ENCODE measurements around the gene CHST9.

The CHST9 gene

DNA sequence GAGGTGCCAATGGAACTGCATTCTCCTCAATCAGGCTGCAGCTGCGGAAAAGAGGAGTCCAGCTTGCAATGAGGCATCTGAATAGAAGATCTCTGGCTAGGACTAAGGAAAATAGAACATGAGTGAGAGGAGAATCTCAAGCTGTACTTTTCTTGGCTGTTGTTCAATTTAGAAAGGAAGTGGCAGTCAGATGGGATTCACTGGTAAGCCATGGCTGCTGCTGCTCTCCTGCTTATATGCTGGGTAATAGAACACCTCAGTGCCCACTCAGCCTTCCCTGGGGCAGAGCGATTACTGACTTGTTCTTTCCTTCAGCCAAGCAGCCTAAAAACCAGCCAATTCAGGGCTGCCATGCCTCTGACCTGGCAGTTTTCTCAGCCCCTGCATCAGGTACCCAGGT lies 17.6 kb upstream of the CHST9 start:
- Histone ChIP-seq H3K4me3 (ENCODE audit: low read length) (no peak overlapping the region), H3K27me3 (ENCODE audit: control insufficient read depth, insufficient read depth, low read length) (no peaks in the 10 kb centered on the region), H3K4me1 (ENCODE audit: control insufficient read depth, insufficient read depth, low read length) (peaks cover 3% of the 10 kb centered on the region), H3K9me3 (ENCODE audit: control insufficient read depth, low read length) (no peaks in the 10 kb centered on the region), H3K9ac (ENCODE audit: low read length) (no peak overlapping the region), H3K36me3 (ENCODE audit: control insufficient read depth, insufficient read depth, low read length) (no peaks in the 10 kb centered on the region)

DNA sequence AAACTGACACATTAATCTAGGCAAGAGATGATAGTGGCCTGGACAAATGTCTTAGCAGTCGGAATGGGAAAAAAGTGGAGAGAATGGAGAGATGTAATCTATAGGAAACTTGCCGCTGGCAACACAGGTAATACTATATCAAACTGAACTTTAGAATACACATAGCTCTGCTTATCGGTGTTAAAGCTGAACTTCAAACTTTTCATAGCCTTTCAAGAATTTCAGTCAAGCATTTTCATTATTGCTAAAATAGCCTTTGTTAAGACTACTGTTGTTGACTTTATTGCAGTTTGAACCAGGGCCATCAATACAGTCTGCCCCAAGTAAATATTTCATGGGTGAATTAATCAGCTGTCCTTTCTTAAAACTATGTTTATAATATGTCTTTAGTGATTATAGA lies 12.9 kb upstream of the CHST9 start:
- Histone ChIP-seq H3K27me3 (ENCODE audit: control insufficient read depth, insufficient read depth, low read length) (no peaks in the 10 kb centered on the region), H3K4me3 (ENCODE audit: low read length) (no peak overlapping the region), H3K9me3 (ENCODE audit: control insufficient read depth, low read length) (no peaks in the 10 kb centered on the region), H3K4me1 (ENCODE audit: control insufficient read depth, insufficient read depth, low read length) (peaks cover 6% of the 10 kb centered on the region), H3K36me3 (ENCODE audit: control insufficient read depth, insufficient read depth, low read length) (no peaks in the 10 kb centered on the region), H3K9ac (ENCODE audit: low read length) (no peak overlapping the region)

DNA sequence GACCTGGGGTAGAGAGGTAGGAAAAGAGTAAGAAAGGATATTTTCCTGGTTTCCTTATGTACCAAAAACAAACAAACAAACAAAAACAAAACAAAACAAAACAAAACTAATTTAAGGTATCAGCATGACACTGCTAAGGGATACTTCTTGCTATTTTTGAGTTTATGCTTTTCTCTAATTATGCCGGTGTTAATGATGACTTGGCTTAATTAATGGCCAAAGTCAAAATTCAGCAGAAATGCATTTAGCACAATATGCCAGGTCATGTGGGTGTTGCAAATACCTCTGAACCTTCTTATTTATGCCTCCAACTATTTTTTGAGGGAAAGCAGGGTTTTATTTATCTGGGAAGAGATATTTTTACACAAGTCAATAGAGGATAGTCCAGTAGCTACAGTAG lies 3.2 kb upstream of the CHST9 start:
- H3K9ac ChIP-seq (ENCODE audit: low read length), result no peak overlapping the region
- no peaks in the 10 kb centered on the region for H3K9me3 ChIP-seq (ENCODE audit: control insufficient read depth, low read length)
- no peak overlapping the region for H3K4me3 ChIP-seq (ENCODE audit: low read length)
- H3K27me3 ChIP-seq (ENCODE audit: control insufficient read depth, insufficient read depth, low read length), result peaks cover 15% of the 10 kb centered on the region
- H3K36me3 ChIP-seq (ENCODE audit: control insufficient read depth, insufficient read depth, low read length), result no peaks in the 10 kb centered on the region
- H3K4me1 ChIP-seq (ENCODE audit: control insufficient read depth, insufficient read depth, low read length), result no peaks in the 10 kb centered on the region

DNA sequence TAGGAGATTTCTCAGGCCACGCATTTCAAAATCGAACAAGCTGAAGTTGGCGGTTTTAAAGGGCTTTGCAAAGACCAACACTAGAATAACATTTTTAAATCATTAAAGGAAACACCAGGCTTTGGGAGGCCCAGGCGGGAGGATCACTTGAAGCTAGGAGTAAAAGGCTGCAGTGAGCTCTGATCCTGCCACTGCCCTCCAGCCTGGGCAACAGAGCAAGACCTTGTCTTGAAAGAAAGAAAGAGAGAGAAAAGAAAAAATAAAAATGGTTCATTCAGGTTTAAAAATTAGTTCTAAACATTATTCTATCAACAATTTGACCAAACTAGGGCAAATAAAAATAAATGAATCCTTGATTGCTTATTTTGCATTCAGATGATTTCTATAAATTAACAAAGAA lies 789 bp upstream of the CHST9 start:
- Histone ChIP-seq H3K9me3 (ENCODE audit: control insufficient read depth, low read length) (no peaks in the 10 kb centered on the region), H3K4me3 (ENCODE audit: low read length) (no peak overlapping the region), H3K36me3 (ENCODE audit: control insufficient read depth, insufficient read depth, low read length) (no peaks in the 10 kb centered on the region), H3K27me3 (ENCODE audit: control insufficient read depth, insufficient read depth, low read length) (peaks cover 15% of the 10 kb centered on the region), H3K4me1 (ENCODE audit: control insufficient read depth, insufficient read depth, low read length) (no peaks in the 10 kb centered on the region), H3K9ac (ENCODE audit: low read length) (no peak overlapping the region)

DNA sequence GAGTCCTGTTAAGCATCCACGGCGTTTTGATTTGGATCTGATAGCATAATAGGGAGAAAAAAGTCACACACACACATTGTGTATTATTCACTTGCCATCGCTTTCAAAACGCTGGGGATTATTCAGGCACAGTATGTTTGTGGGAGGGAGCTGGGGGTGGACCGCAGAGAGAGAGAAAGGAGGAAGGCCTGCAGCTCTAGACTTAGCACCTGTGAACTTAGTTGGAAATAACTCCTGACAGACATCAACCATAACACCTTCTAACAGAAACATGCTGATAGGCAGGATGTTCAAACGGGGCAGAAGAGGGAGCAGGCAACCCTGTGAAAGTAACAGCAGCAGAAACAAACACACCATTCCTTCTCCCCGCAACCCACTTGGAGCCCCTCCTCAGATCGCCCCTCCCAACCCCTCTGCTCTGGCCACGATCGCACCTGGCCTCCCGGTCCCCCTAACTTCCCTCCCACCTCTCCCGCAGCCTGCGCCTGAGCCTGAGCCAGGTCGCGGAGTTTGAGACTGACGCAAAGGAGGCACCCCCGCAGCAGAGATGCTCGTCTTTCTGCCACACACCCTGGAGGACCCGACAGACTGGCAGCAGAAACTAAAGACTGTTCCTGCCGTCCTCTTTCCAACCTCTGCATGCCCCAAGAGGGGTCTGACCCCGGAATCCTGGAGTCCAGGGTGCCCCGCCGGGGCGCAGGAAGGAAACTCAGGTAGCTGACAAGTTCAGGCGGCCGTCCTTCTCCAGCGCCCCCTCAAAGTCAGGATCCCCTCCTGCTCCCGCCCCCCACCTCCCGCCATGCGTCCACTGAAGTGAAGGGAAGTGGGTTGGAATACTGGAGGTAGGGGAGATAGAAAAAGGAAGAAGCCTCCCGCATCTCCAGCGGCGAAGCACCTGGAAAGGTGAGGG lies 738 bp downstream of the CHST9 start:
- H3K27me3 ChIP-seq (ENCODE audit: control insufficient read depth, insufficient read depth, low read length), result peaks cover 15% of the 10 kb centered on the region
- H3K4me1 ChIP-seq (ENCODE audit: control insufficient read depth, insufficient read depth, low read length), result no peaks in the 10 kb centered on the region
- no peak overlapping the region for H3K9ac ChIP-seq (ENCODE audit: low read length)
- H3K36me3 ChIP-seq (ENCODE audit: control insufficient read depth, insufficient read depth, low read length), result no peaks in the 10 kb centered on the region
- no peaks in the 10 kb centered on the region for H3K9me3 ChIP-seq (ENCODE audit: control insufficient read depth, low read length)
- H3K4me3 ChIP-seq (ENCODE audit: low read length), result no peak overlapping the region

DNA sequence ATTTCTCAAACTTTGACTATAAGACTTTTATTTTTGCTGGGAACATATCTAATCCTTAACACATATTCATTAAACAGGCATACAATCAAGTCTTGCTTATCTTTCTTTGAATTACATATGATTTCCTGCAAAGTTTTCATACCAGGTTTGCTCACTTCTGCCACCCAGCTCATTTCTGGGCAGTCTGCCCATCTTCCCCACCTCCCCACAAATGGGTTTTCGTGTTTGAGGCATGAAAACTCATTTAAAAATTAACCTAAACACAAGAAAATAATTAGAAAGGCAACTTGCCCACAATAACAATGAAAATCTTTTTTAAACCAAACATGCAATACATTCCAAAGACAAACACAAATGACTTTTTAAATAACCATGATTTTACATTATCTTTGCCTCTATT lies 3.4 kb downstream of the CHST9 start:
- Histone ChIP-seq H3K9me3 (ENCODE audit: control insufficient read depth, low read length) (no peaks in the 10 kb centered on the region), H3K9ac (ENCODE audit: low read length) (no peak overlapping the region), H3K36me3 (ENCODE audit: control insufficient read depth, insufficient read depth, low read length) (no peaks in the 10 kb centered on the region), H3K4me3 (ENCODE audit: low read length) (no peak overlapping the region), H3K27me3 (ENCODE audit: control insufficient read depth, insufficient read depth, low read length) (peaks cover 15% of the 10 kb centered on the region), H3K4me1 (ENCODE audit: control insufficient read depth, insufficient read depth, low read length) (no peaks in the 10 kb centered on the region)

DNA sequence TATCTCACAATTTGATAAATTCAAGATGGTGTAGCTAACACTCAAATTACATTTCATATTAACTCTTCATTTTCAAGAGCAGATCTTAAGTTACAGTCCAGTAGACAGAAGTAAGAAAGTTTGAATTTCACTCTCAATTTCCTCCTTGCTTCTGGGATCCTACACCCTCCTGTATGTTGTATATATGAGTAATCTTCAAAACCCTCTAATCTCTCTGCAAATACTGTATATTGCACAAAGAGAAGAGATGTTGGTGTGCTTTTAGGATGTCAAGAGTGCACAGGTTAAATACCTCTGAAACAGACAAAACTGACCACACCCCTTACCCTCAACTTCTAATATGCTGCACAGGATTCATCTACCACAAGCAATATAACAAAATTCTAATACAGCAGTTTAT lies 6.7 kb downstream of the CHST9 start:
- Histone ChIP-seq H3K9ac (ENCODE audit: low read length) (no peak overlapping the region), H3K9me3 (ENCODE audit: control insufficient read depth, low read length) (no peaks in the 10 kb centered on the region), H3K27me3 (ENCODE audit: control insufficient read depth, insufficient read depth, low read length) (no peaks in the 10 kb centered on the region), H3K36me3 (ENCODE audit: control insufficient read depth, insufficient read depth, low read length) (no peaks in the 10 kb centered on the region), H3K4me1 (ENCODE audit: control insufficient read depth, insufficient read depth, low read length) (no peaks in the 10 kb centered on the region), H3K4me3 (ENCODE audit: low read length) (no peak overlapping the region)

DNA sequence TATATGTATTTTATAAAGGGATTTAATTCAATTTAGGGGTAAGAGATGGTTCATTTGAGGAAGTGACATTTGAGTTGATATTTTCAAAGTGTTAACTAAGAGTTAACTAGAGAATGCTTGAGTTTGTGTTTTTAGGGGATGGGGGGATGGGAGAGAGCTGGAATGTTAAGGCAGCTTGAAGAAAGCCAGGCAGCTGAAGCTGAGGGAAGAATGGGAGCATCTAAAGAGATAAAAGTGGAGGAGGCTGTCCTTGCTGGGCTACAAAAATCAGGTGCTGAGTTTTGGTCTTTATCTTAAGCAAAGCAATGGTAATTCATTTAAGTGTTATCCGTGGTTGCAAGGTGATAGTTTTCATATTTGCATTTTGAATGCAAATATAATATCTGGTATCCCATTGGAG lies 9.2 kb downstream of the CHST9 start:
- Histone ChIP-seq H3K4me3 (ENCODE audit: low read length) (no peak overlapping the region), H3K4me1 (ENCODE audit: control insufficient read depth, insufficient read depth, low read length) (no peaks in the 10 kb centered on the region), H3K36me3 (ENCODE audit: control insufficient read depth, insufficient read depth, low read length) (no peaks in the 10 kb centered on the region), H3K27me3 (ENCODE audit: control insufficient read depth, insufficient read depth, low read length) (no peaks in the 10 kb centered on the region), H3K9ac (ENCODE audit: low read length) (no peak overlapping the region), H3K9me3 (ENCODE audit: control insufficient read depth, low read length) (no peaks in the 10 kb centered on the region)

DNA sequence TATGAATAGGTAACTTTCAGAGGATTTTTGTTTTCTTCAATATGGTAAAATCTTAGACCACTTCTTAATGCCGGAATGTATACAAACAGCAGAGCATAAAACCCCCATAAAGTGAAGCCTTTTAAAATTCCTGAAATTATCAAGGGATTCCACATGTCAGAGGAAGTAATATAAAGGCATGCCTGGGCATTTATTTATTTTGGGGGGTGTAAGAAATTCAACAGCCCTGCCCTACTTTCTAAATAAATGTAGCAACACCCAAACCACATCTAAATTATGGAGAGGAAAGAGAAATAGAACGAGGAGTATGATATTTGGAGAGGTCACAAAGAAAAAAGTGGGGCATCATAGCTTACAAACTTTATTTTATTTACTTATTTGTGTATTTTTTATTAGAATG lies 9.9 kb downstream of the CHST9 start:
- Histone ChIP-seq H3K9me3 (ENCODE audit: control insufficient read depth, low read length) (no peaks in the 10 kb centered on the region), H3K27me3 (ENCODE audit: control insufficient read depth, insufficient read depth, low read length) (no peaks in the 10 kb centered on the region), H3K36me3 (ENCODE audit: control insufficient read depth, insufficient read depth, low read length) (no peaks in the 10 kb centered on the region), H3K4me1 (ENCODE audit: control insufficient read depth, insufficient read depth, low read length) (no peaks in the 10 kb centered on the region), H3K4me3 (ENCODE audit: low read length) (no peak overlapping the region), H3K9ac (ENCODE audit: low read length) (no peak overlapping the region)

DNA sequence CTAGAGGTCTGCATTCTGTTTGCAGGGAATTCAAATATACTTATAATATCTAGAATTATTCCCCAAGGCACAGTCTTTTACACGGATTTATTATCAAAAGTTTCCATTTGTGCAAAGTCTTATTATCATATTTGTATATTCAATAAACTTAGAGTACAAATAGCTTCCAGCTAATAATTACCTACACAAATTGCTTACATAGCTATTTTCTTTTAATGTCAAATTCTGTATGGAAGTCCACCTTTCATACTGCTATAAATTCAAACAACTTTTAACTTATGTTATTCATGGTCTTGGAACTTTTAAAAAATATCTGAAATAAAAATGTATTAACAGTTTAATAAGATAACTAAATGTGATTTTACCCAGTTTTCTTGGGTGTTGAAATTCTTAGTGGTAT lies 13.1 kb downstream of the CHST9 start:
- H3K9me3 ChIP-seq (ENCODE audit: control insufficient read depth, low read length), result no peaks in the 10 kb centered on the region
- no peaks in the 10 kb centered on the region for H3K27me3 ChIP-seq (ENCODE audit: control insufficient read depth, insufficient read depth, low read length)
- no peak overlapping the region for H3K9ac ChIP-seq (ENCODE audit: low read length)
- no peaks in the 10 kb centered on the region for H3K36me3 ChIP-seq (ENCODE audit: control insufficient read depth, insufficient read depth, low read length)
- no peaks in the 10 kb centered on the region for H3K4me1 ChIP-seq (ENCODE audit: control insufficient read depth, insufficient read depth, low read length)
- no peak overlapping the region for H3K4me3 ChIP-seq (ENCODE audit: low read length)

DNA sequence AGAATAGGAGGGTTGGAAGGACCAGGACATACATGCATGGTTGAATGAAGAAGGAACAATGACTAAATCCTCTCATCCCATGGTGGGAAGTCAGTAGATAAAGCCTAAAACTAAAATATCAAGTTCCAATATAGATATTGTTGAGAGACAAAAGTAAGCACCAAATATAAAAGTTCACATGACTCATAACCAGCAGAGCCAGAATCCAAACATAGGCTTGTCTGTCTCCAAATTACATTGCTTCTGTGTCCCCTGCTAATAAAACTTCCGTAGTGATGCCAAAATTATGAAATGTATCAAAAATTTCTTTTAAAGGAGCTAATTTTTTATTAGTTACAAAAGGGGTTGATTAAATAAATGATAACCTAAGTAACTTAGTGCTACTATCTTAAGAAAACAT lies 19.7 kb downstream of the CHST9 start:
- Histone ChIP-seq H3K27me3 (ENCODE audit: control insufficient read depth, insufficient read depth, low read length) (no peaks in the 10 kb centered on the region), H3K36me3 (ENCODE audit: control insufficient read depth, insufficient read depth, low read length) (no peaks in the 10 kb centered on the region), H3K4me3 (ENCODE audit: low read length) (no peak overlapping the region), H3K4me1 (ENCODE audit: control insufficient read depth, insufficient read depth, low read length) (no peaks in the 10 kb centered on the region), H3K9me3 (ENCODE audit: control insufficient read depth, low read length) (no peaks in the 10 kb centered on the region), H3K9ac (ENCODE audit: low read length) (no peak overlapping the region)

DNA sequence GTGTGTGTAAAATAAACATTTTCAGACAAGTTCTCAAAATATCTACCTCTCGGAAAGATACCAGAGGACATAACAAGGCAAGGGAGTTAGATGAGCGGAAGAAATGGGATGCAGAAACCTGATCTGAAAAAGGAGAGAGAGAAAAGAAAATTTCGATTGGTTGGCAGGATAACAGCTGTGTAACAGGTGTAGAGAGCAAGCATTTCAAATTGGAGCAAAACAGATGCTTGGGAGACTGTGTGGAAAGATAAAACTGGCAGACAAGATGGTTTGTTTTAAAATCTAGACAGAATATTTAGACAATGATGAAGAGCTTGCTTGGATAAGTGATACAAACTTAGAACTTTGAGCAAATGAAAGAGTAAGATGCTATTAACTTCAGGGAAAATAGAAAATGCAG lies 20.2 kb downstream of the CHST9 start:
- H3K4me1 ChIP-seq (ENCODE audit: control insufficient read depth, insufficient read depth, low read length), result no peaks in the 10 kb centered on the region

More for the DNA sequence above, 20.2 kb downstream of the CHST9 start:
- no peaks in the 10 kb centered on the region for H3K9me3 ChIP-seq (ENCODE audit: control insufficient read depth, low read length)
- no peaks in the 10 kb centered on the region for H3K36me3 ChIP-seq (ENCODE audit: control insufficient read depth, insufficient read depth, low read length)
- H3K4me3 ChIP-seq (ENCODE audit: low read length), result no peak overlapping the region
- no peaks in the 10 kb centered on the region for H3K27me3 ChIP-seq (ENCODE audit: control insufficient read depth, insufficient read depth, low read length)
- no peak overlapping the region for H3K9ac ChIP-seq (ENCODE audit: low read length)

Measured in mucosa of stomach (tissue), 1 donor.